ENCODE results near the gene FRS2. TPM values are rescaled to one million over a fixed set of nuclear protein-coding genes. Genes with fewer than 3 reads are reported as not detected.

Gene FRS2
- total RNA-seq, 1 donor from 2014 or later = 31.0 TPM

DNA sequence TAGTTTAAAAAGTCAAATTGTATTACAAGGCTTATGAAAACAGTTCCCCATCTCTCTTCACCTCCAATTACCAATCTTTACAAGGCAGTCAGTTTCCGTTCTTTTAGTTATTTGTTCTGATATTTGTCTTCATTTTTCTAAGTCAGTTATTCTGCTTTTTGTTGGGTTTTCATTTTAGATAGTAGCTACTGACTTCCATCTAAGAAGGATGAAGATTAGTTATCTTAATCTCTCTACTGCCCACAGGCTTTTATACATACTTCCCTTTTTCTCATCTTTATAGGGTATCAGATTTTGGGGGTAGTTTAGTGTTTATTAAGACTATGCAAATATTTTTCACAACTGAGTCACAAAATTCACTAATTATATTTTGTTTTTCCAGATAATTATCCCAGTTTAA is 38.4 kb downstream of the FRS2 start:
- TF ChIP-seq, protein P1, sequence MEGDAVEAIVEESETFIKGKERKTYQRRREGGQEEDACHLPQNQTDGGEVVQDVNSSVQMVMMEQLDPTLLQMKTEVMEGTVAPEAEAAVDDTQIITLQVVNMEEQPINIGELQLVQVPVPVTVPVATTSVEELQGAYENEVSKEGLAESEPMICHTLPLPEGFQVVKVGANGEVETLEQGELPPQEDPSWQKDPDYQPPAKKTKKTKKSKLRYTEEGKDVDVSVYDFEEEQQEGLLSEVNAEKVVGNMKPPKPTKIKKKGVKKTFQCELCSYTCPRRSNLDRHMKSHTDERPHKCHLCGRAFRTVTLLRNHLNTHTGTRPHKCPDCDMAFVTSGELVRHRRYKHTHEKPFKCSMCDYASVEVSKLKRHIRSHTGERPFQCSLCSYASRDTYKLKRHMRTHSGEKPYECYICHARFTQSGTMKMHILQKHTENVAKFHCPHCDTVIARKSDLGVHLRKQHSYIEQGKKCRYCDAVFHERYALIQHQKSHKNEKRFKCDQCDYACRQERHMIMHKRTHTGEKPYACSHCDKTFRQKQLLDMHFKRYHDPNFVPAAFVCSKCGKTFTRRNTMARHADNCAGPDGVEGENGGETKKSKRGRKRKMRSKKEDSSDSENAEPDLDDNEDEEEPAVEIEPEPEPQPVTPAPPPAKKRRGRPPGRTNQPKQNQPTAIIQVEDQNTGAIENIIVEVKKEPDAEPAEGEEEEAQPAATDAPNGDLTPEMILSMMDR (IDR thresholded peaks at IDR 0.05) = no peak
- H3K4me1 ChIP-seq = peaks cover 33% of the 10 kb centered on the region
- no peak for DNase-seq
- no peak overlapping the region for H3K27ac ChIP-seq
- ATAC-seq = no peak
- H3K9me3 ChIP-seq = no peaks in the 10 kb centered on the region
- no peak overlapping the region for H3K4me3 ChIP-seq
- H3K36me3 ChIP-seq = no peaks in the 10 kb centered on the region
- intact Hi-C loops (cut with DNase I) = no loop called here
- H3K27me3 ChIP-seq = no peaks in the 10 kb centered on the region

DNA sequence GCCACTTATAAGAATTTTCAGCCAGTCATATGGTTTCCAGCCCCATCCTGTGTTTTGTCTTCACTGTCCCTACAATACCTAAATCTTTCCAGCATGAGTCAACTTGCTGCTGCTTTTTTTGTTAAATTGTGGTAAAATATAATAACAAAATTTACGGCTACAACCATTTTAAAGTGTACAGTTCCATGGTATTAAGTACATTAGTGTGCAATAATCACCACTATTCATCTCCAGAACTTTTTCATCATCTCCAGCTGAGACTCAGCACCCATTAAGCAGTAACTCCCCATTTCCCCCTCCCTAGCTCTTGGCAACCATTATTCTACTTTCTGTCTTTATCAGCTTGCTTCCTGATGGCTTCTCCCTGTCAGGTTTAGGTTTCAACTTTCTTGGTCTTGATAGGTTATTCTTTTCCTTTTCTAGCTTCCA is 39.1 kb downstream of the FRS2 start:
- TF ChIP-seq, protein P1 (IDR thresholded peaks at IDR 0.05) = no peak
- intact Hi-C loops (cut with DNase I) = no loop called here
- no peak overlapping the region for H3K4me3 ChIP-seq
- H3K27me3 ChIP-seq = no peaks in the 10 kb centered on the region
- H3K9me3 ChIP-seq = no peaks in the 10 kb centered on the region
- H3K36me3 ChIP-seq = no peaks in the 10 kb centered on the region
- no peak for DNase-seq
- no peak for ATAC-seq
- H3K27ac ChIP-seq = no peak overlapping the region
- peaks cover 33% of the 10 kb centered on the region for H3K4me1 ChIP-seq

DNA sequence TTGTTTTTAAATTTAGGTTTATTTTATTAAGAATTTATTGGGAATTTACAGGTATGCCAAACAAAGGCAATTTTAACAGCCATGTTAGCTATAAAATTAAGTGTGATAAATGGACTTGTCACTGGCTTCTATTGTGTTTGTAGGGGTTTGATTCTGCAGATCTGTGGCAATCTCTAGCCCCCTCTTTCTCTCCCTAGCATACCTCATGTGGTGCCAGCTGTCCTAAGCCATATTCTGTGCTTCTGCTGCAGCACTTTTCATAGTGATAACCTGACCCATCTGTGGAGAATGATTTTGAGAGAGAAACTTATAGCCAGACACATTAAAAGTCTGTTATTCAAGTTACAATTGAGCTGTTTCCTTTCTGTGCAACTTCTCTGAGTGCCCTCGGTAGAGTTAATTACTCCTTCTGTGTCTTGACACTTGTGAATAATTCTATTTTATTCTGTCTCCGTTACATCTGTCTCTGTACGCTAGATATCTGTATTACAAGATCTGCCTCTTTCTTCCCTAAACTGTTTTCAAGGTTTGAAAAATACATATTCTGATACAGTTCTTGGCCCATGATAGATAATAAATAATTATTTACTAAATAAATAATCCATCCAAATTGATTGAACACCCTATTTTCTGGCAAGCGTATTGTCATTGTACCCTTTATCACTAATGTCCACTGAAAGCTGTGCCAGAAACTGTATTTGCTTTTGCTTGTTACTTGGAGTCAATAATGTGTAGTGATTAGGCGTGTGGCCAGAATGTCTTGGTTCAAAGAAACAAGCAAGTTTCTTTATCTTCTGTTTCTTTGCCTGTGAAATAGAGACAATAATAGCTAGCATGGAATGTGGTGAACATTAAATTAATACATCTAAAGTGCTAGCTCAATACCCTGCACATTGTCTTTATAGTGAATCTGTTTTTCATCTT is 40.0 kb downstream of the FRS2 start:
- Histone ChIP-seq H3K36me3 (no peaks in the 10 kb centered on the region), H3K4me3 (no peak overlapping the region), H3K27ac (no peak overlapping the region), H3K9me3 (no peaks in the 10 kb centered on the region), H3K4me1 (peaks cover 36% of the 10 kb centered on the region), H3K27me3 (no peaks in the 10 kb centered on the region)
- DNase-seq (no peak), ATAC-seq (no peak)
- TF ChIP-seq, protein P1 (IDR thresholded peaks at IDR 0.05) = no peak
- intact Hi-C loops (cut with DNase I) = no loop called here

DNA sequence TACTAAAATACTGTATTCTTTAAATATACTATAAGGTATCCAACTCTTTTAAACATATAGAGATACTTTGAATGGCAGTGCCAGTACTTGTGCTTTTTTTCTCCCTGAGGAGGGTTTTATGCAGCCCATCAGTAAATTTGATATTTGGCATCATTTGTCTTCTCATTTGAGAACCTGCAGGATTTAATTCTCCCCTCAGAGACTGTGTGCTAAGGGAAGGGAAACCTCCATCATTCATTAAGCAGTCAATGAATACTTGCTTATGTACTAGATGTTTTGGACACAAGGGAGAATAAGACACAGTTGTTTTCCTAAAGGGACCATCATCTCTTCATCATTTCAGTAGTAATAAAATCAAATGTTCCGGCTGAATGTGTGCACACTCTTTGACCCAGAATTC is 40.8 kb downstream of the FRS2 start:
- Histone ChIP-seq H3K36me3 (no peaks in the 10 kb centered on the region), H3K4me3 (no peak overlapping the region), H3K27ac (no peak overlapping the region), H3K9me3 (no peaks in the 10 kb centered on the region), H3K4me1 (peaks cover 30% of the 10 kb centered on the region), H3K27me3 (no peaks in the 10 kb centered on the region)
- DNase-seq = no peak
- intact Hi-C loops (cut with DNase I) = no loop called here
- no peak for ATAC-seq
- TF ChIP-seq, protein P1 (IDR thresholded peaks at IDR 0.05) = no peak

DNA sequence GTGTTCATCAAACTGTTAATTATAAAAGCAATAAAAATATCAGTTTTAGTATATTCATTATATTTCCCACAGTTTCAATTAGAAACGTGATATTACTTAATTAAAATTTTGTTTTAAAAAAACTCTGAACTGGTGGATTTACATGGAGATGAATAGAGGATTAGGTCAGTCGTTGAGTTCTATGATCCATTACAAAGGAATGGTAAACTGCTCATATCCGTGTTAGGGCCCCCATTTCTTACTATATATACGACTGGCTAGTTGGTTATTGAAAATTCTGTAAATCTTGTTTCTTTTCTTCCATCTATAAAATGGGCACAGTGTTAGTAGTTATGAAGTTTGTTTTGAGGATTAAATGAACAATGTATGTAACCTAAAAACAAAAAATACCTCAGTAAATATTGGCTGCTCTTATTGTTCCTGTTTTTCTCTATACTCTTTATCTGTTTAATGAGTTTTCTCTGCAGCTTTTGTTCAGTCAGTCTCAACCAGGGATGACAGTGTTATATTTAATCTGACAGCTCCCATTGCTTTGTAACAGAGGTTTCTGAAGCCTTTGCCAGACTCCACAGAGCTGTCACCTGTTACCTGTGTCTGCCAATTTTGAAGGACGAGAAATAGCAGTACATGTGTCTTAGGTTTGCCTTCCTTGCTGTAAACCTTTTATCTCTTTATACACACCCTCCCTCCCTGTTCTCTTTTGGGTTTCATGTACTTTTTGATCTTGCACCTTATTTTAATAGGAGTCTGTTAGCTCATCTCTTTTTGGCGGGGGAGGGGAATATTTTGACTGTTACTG is 41.5 kb downstream of the FRS2 start:
- ATAC-seq (no peak), DNase-seq (no peak)
- peaks cover 27% of the 10 kb centered on the region for H3K4me1 ChIP-seq
- no peak overlapping the region for H3K27ac ChIP-seq
- no peaks in the 10 kb centered on the region for H3K9me3 ChIP-seq
- no peak overlapping the region for H3K4me3 ChIP-seq
- intact Hi-C loops (cut with DNase I) = no loop called here
- H3K36me3 ChIP-seq = no peaks in the 10 kb centered on the region
- no peaks in the 10 kb centered on the region for H3K27me3 ChIP-seq
- TF ChIP-seq, protein P1 (IDR thresholded peaks at IDR 0.05) = no peak
